ENCODE results near the gene MRPL52.
"Not testable (repeated sequence)": the region's sequence is repeated elsewhere in the genome, so short reads cannot be mapped to it uniquely, and the experiment has no call there.

The MRPL52 gene

DNA sequence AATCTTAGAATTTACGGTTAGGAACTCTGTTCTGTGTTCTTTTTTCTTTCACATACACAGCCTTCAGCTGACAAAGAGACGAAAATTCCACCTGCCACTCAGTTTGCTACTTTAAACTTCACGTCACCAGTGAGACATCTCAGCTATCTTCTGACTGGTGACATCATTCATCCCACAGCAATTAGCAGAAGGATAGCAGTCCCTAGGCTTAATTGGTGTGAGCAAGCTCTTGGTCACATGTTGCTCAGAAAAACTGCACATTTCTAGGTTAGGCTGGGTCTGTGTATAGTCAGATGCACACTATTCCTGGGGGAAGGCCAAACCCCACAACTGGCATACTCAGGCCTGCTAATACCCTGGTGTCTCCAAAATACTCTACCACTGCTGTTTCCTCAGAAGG, 38.4 kb upstream of the MRPL52 start:
- Histone ChIP-seq H3K36me3 (no peaks in the 10 kb centered on the region), H3K4me3 (ENCODE audit: low read depth, low read length) (no peak overlapping the region), H3K27ac (no peak overlapping the region), H3K27me3 (ENCODE audit: insufficient read depth, low read depth, severe bottlenecking) (no peaks in the 10 kb centered on the region), H3K9me3 (ENCODE audit: severe bottlenecking) (no peaks in the 10 kb centered on the region)
- TF ChIP-seq, protein P1, sequence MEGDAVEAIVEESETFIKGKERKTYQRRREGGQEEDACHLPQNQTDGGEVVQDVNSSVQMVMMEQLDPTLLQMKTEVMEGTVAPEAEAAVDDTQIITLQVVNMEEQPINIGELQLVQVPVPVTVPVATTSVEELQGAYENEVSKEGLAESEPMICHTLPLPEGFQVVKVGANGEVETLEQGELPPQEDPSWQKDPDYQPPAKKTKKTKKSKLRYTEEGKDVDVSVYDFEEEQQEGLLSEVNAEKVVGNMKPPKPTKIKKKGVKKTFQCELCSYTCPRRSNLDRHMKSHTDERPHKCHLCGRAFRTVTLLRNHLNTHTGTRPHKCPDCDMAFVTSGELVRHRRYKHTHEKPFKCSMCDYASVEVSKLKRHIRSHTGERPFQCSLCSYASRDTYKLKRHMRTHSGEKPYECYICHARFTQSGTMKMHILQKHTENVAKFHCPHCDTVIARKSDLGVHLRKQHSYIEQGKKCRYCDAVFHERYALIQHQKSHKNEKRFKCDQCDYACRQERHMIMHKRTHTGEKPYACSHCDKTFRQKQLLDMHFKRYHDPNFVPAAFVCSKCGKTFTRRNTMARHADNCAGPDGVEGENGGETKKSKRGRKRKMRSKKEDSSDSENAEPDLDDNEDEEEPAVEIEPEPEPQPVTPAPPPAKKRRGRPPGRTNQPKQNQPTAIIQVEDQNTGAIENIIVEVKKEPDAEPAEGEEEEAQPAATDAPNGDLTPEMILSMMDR (IDR thresholded peaks at IDR 0.05; ENCODE audit: low read depth, low read length): no peak
- no peak for DNase-seq

DNA sequence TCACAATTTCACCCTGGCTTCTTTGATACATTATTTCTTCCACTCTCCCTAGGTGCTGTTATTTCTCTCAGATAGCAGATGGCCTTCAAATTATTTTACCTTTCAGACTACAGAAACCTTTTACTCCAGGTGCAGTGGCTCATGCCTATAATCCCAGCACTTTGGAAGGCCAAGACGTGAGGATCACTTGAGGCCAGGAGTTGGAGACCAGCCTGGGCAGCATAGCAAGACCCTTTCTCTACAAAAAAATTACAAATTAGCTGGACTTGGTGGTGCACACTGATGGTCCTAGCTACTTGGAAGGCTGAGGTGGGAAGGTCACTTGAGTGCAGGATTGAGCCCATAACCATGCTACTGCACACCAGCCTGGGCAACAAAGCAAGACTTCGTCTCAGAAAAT, 37.5 kb upstream of the MRPL52 start:
- TF ChIP-seq, protein P1 (IDR thresholded peaks at IDR 0.05; ENCODE audit: low read depth, low read length): no peak
- no peak for DNase-seq
- Histone ChIP-seq H3K27ac (no peak overlapping the region), H3K9me3 (ENCODE audit: severe bottlenecking) (no peaks in the 10 kb centered on the region), H3K4me3 (ENCODE audit: low read depth, low read length) (no peak overlapping the region), H3K36me3 (no peaks in the 10 kb centered on the region), H3K27me3 (ENCODE audit: insufficient read depth, low read depth, severe bottlenecking) (peaks cover 4% of the 10 kb centered on the region)

DNA sequence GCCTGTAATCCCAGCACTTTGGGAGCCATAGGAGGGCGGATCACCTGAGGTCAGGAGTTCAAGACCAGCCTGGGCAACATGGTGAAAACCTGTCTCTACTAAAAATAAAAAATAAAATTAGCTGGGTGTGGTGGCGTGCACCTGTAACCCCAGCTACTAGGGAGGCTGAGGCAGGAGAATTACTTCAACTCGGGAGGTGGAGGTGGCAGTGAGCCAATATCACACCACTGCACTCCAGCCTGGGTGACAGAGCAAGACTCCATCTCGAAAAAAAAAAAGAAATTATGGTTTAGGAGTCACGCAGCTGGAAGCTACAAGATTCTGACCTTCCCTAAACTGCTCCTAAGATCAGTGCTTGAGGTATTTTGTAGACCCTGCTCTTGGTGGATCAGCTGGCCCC, 36.1 kb upstream of the MRPL52 start:
- H3K9me3 ChIP-seq (ENCODE audit: severe bottlenecking); H3K36me3 ChIP-seq; H3K27ac ChIP-seq; H3K4me3 ChIP-seq (ENCODE audit: low read depth, low read length); H3K27me3 ChIP-seq (ENCODE audit: insufficient read depth, low read depth, severe bottlenecking); DNase-seq: not testable (repeated sequence)

DNA sequence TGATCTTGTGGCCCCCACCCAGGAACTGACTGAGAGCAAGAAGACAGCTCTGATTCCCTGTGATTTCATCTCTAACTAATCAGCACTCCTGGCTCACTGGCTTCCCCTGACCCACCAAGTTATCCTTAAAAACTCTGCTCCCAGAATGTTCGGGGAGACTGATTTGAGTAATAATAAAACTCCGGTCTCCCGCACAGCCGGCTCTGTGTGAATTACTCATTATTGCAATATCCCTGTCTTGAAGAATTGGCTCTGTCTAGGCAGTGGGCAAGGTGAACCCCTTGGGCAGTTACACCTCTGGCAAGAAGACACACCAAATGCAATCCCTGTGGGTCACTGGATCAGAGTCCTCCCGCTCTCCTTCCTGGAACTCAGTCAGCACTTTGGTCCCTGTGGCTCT, 35.7 kb upstream of the MRPL52 start:
- Histone ChIP-seq H3K9me3 (ENCODE audit: severe bottlenecking) (no peaks in the 10 kb centered on the region), H3K36me3 (no peaks in the 10 kb centered on the region), H3K27me3 (ENCODE audit: insufficient read depth, low read depth, severe bottlenecking) (peaks cover 7% of the 10 kb centered on the region), H3K4me3 (ENCODE audit: low read depth, low read length) (no peak overlapping the region), H3K27ac (no peak overlapping the region)
- no peak for DNase-seq
- TF ChIP-seq, protein P1 (IDR thresholded peaks at IDR 0.05; ENCODE audit: low read depth, low read length): no peak

DNA sequence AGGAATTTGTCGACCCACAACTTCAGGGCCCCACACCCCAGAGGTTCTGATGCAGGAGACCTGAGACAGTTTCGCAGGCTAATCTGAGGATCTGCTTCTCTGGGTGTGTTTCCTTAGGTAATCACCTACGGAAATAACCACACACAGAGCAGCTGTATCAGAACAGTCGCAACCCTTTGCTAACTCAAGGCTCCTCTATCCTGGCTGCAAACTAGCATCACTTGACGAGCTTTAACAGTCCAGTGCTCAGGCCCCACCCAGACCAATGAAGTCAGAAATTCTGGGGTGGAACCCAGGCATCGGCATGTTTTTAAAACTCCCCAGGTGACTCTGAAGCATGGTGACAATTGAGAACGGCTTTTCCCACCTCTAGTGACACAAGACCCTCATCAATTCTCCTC, 35.1 kb upstream of the MRPL52 start:
- DNase-seq: no peak
- no peaks in the 10 kb centered on the region for H3K36me3 ChIP-seq
- H3K9me3 ChIP-seq (ENCODE audit: severe bottlenecking): no peaks in the 10 kb centered on the region
- H3K4me3 ChIP-seq (ENCODE audit: low read depth, low read length): no peak overlapping the region
- no peak overlapping the region for H3K27ac ChIP-seq
- TF ChIP-seq, protein P1 (IDR thresholded peaks at IDR 0.05; ENCODE audit: low read depth, low read length): no peak
- peaks cover 7% of the 10 kb centered on the region for H3K27me3 ChIP-seq (ENCODE audit: insufficient read depth, low read depth, severe bottlenecking)

DNA sequence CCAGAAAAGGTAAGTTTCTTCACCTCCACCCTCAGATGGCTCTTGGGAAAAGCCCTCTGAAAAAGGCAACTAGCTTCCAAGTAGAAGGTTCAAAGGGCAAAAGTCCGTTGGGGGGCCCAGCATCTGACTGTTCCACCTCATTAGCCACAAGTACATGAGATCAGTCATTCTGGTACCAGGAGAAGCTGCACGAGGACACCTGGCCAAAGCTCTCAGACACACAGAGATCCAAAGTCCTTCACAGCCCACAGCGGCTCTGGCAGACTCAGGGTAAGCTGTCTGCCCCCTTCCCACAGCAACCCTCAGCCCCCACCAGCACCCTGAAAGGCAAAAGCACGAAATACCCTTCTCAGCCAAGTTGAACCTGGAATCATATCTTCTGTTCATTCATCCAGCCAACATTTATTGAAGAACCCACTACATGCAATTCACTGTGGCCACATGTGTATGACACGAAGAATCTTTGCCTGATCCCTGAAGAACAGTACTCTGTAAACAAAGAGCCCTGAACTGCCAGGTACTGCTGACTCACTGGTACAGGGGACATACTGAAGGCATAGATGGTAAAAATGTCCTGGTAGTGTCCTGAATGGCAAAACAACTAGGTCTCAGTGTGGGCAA, 33.5 kb upstream of the MRPL52 start:
- Histone ChIP-seq H3K9me3 (ENCODE audit: severe bottlenecking) (no peaks in the 10 kb centered on the region), H3K27me3 (ENCODE audit: insufficient read depth, low read depth, severe bottlenecking) (peaks cover 7% of the 10 kb centered on the region), H3K36me3 (no peaks in the 10 kb centered on the region), H3K4me3 (ENCODE audit: low read depth, low read length) (no peak overlapping the region), H3K27ac (no peak overlapping the region)
- TF ChIP-seq, protein P1 (IDR thresholded peaks at IDR 0.05; ENCODE audit: low read depth, low read length): no peak
- DNase-seq: no peak
